Caki2 (cell line): ENCODE results near the gene KRTAP2-2. TPM values are rescaled to one million over a fixed set of nuclear protein-coding genes. Genes with fewer than 3 reads are reported as not detected.
"Not testable (repeated sequence)": the region's sequence is repeated elsewhere in the genome, so short reads cannot be mapped to it uniquely, and the experiment has no call there.

Source experiments
- DNase-seq: peaks from one replicate; pipeline ENCODE4 v3.0.0-alpha.2; 2015; ENCODE audit warnings: low read depth
- in situ Hi-C: cut with HindIII; loops from 2 replicates; pipeline ENCODE4 v1.10.0; 2016; ENCODE audit warnings: low sequenced_read_pairs, low pct_unique_long_range_greater_than_20kb, mixed read lengths
- total RNA-seq: library from RNA; depleted of rRNA; stranded (reverse); fragments of >200 nt; shearing (Covaris generic); gene quantifications from 2 replicates; pipeline ENCODE4 v1.2.3, GENCODE V29; 2014; ENCODE audit warnings: low replicate concordance; rRNA removed

Gene KRTAP2-2
- total RNA-seq = not detected in 2 replicates

- in situ Hi-C loops, DNase-seq: not testable (repeated sequence)
Measured at GRCh38 chr17:41055130-41055529, at the start of gene KRTAP2-2. TSS of gene KRTAP2-2 (minus strand) at chr17:41055230. CDS start at chr17:41055211, 19 bp downstream.

- DNase-seq = peak; percentile 19
- in situ Hi-C loops = not testable (repeated sequence)
Measured at GRCh38 chr17:41104386-41105038, 49.5 kb upstream of the KRTAP2-2 start.

GRCh38 chr17:41103896-41104295 is 48.9 kb upstream of the KRTAP2-2 start:
- DNase-seq = no peak
- in situ Hi-C loops = no loop called here

GRCh38 chr17:41101586-41102259 is 46.7 kb upstream of the KRTAP2-2 start, which contains the start of gene KRTAP4-16:
TSS of gene KRTAP4-16 (minus strand) at chr17:41102209. CDS start at chr17:41102209, 0 bp downstream.
- in situ Hi-C loops = no loop called here
- DNase-seq = no peak

- in situ Hi-C loops = not testable (repeated sequence)
- DNase-seq = peak; percentile 14
Measured at GRCh38 chr17:41099682-41100480, 44.9 kb upstream of the KRTAP2-2 start.

- in situ Hi-C loops = no loop called here
- no peak for DNase-seq
Measured at GRCh38 chr17:41098481-41098880, 43.5 kb upstream of the KRTAP2-2 start.

GRCh38 chr17:41098042-41098441 is 43.0 kb upstream of the KRTAP2-2 start, which contains the start of gene KRTAP4-8:
TSS of gene KRTAP4-8 (minus strand) at chr17:41098142. CDS start at chr17:41098084, 58 bp downstream.
- DNase-seq = no peak
- in situ Hi-C loops = no loop called here

- in situ Hi-C loops = no loop called here
- no peak for DNase-seq
Measured at GRCh38 chr17:41096055-41096454, 41.0 kb upstream of the KRTAP2-2 start.

GRCh38 chr17:41088760-41089352 is 33.8 kb upstream of the KRTAP2-2 start:
- in situ Hi-C loops = not testable (repeated sequence)

GRCh38 chr17:41084100-41084856 is 29.2 kb upstream of the KRTAP2-2 start, which contains the start of gene KRTAP4-7:
TSS of gene KRTAP4-7 (plus strand) at chr17:41084150. CDS start at chr17:41084207, 57 bp downstream.
- in situ Hi-C loops, DNase-seq: not testable (repeated sequence)

More at GRCh38 chr17:41088760-41089352, 33.8 kb upstream of the KRTAP2-2 start:
- DNase-seq = not testable (repeated sequence)

GRCh38 chr17:41083427-41083826 is 28.4 kb upstream of the KRTAP2-2 start:
- DNase-seq, in situ Hi-C loops: not testable (repeated sequence)

- no peak for DNase-seq
- in situ Hi-C loops = no loop called here
Measured at GRCh38 chr17:41082626-41083025, 27.6 kb upstream of the KRTAP2-2 start.

GRCh38 chr17:41076788-41077187 is 21.8 kb upstream of the KRTAP2-2 start:
- no peak for DNase-seq

GRCh38 chr17:41073676-41074075 is 18.6 kb upstream of the KRTAP2-2 start:
- DNase-seq = no peak
- in situ Hi-C loops = no loop called here

More at GRCh38 chr17:41076788-41077187, 21.8 kb upstream of the KRTAP2-2 start:
- in situ Hi-C loops = no loop called here

- no peak for DNase-seq
- in situ Hi-C loops = no loop called here
Measured at GRCh38 chr17:41071606-41072360, 16.8 kb upstream of the KRTAP2-2 start.

- in situ Hi-C loops = no loop called here
- no peak for DNase-seq
Measured at GRCh38 chr17:41069031-41069430, 14.0 kb upstream of the KRTAP2-2 start.

- in situ Hi-C loops = no loop called here
- DNase-seq = no peak
Measured at GRCh38 chr17:41067281-41067680, 12.3 kb upstream of the KRTAP2-2 start.
